Measurements from ENCODE around the gene PMP22.

PMP22 gene

GRCh38 chr17:15290605-15291004 lies 25.5 kb upstream of the PMP22 start:
- peaks cover 0 to 8% of the 10 kb centered on the region in 2 donors for H3K4me1 ChIP-seq (ENCODE audit: control insufficient read depth in 2 of 2, insufficient read depth in 1 of 2, low read depth in 1 of 2, low read length in 2 of 2)
- H2BK12ac ChIP-seq (ENCODE audit: low read length) = no peak overlapping the region
- H3K27me3 ChIP-seq (ENCODE audit: control insufficient read depth in 3 of 3, insufficient read depth in 3 of 3, low read depth in 1 of 3, low read length in 3 of 3) = no peaks in the 10 kb centered on the region
- H4K8ac ChIP-seq (ENCODE audit: low read depth, low read length) = no peak overlapping the region
- H3K23ac ChIP-seq (ENCODE audit: low read depth, low read length, poor library complexity) = no peak overlapping the region
- H3K14ac ChIP-seq (ENCODE audit: low read length) = no peak overlapping the region
- no peaks in the 10 kb centered on the region for H3K79me1 ChIP-seq (ENCODE audit: low read depth, low read length)
- no peak overlapping the region for H3K27ac ChIP-seq (replicated peaks; ENCODE audit: low read length)
- no peak overlapping the region for H3K4me3 ChIP-seq (ENCODE audit: low read length in 2 of 2)
- no peaks in the 10 kb centered on the region for H3K36me3 ChIP-seq (replicated peaks in 1 of 2; ENCODE audit: control insufficient read depth in 2 of 2, insufficient read depth in 2 of 2, low read length in 2 of 2)
- H2AFZ ChIP-seq (ENCODE audit: low read length) = no peak overlapping the region
- no peak overlapping the region for H3K9ac ChIP-seq (ENCODE audit: low read depth, low read length, poor library complexity)
- no peak overlapping the region for H4K91ac ChIP-seq (ENCODE audit: low read depth, low read length, poor library complexity)
- no peak overlapping the region for H3K4ac ChIP-seq (ENCODE audit: low read length)
- H2BK5ac ChIP-seq (ENCODE audit: low read length) = no peak overlapping the region
- peaks cover 0 to 4% of the 10 kb centered on the region in 2 donors for H3K9me3 ChIP-seq (replicated peaks in 1 of 2; ENCODE audit: control insufficient read depth in 2 of 2, insufficient read depth in 1 of 2, low read depth in 1 of 2, low read length in 2 of 2)
- no peak overlapping the region for H2BK120ac ChIP-seq (ENCODE audit: low read depth, low read length)
- no peak overlapping the region for H3K18ac ChIP-seq (ENCODE audit: low read length)
- no peak for DNase-seq (ENCODE audit: low spot score)
- H3K4me2 ChIP-seq (ENCODE audit: insufficient read depth, low read length, poor library complexity, severe bottlenecking) = no peak overlapping the region
- H2AK5ac ChIP-seq (ENCODE audit: low read depth, low read length) = no peak overlapping the region
- no CpG with 5 or more reads among the region's 6 CpGs for WGBS, 2 donors (ENCODE audit: extremely low coverage in 2 of 2, insufficient read length in 2 of 2, insufficient replicate concordance in 1 of 2)
- H2BK15ac ChIP-seq (ENCODE audit: low read length) = no peak overlapping the region

DNA sequence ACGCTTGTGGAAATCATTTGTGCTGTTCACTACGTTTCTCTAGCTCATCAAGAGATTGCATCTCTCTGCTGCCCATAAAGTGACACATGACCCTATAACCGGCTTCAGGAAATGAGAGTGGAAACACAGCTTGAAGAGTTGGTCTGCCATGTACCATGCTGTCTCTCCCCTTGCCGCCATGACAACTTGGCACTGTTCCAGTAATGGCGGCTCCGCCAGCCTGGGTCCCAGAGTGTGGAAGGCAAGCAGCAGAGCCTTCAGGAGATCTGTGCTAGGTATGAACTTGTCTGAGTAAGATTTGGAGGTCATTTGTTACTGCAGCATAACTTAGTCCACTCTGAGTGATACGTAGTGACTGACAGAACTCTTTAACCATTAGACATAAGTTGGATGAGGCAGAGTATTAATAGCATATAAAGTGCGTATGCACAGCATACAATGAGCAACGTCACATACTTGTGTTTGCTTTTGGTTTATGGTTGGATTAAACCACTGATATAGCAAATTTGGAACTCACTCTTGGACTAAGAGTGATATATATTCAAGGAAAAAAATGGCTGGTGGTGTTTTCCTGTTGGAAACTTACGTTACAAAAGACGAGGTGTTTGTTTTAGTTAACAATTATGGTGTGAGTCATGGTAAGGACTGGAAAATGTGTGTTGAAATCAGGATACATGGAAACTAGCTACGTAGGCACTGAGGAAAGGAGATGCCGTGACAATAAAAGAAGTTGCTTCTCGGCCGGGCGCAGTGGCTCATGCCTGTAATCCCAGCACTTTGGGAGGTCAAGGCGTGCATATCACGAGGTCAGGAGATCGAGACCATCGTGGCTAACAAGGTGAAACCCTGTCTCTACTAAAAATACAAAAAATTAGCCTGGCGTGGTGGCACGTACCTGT lies 24.4 kb upstream of the PMP22 start:
- Histone ChIP-seq H3K14ac (ENCODE audit: low read length) (no peak overlapping the region), H2BK120ac (ENCODE audit: low read depth, low read length) (no peak overlapping the region), H2BK15ac (ENCODE audit: low read length) (no peak overlapping the region), H3K4me3 (ENCODE audit: low read length in 2 of 2) (no peak overlapping the region), H3K4me1 (ENCODE audit: control insufficient read depth in 2 of 2, insufficient read depth in 1 of 2, low read depth in 1 of 2, low read length in 2 of 2) (peaks cover 0 to 8% of the 10 kb centered on the region in 2 donors), H2BK12ac (ENCODE audit: low read length) (no peak overlapping the region), H3K4ac (ENCODE audit: low read length) (no peak overlapping the region), H3K27ac (replicated peaks; ENCODE audit: low read length) (no peak overlapping the region), H2AK5ac (ENCODE audit: low read depth, low read length) (no peak overlapping the region), H3K9me3 (replicated peaks in 1 of 2; ENCODE audit: control insufficient read depth in 2 of 2, insufficient read depth in 1 of 2, low read depth in 1 of 2, low read length in 2 of 2) (peaks cover 0 to 4% of the 10 kb centered on the region in 2 donors), H3K79me1 (ENCODE audit: low read depth, low read length) (no peaks in the 10 kb centered on the region), H3K9ac (ENCODE audit: low read depth, low read length, poor library complexity) (no peak overlapping the region), H3K23ac (ENCODE audit: low read depth, low read length, poor library complexity) (no peak overlapping the region), H4K91ac (ENCODE audit: low read depth, low read length, poor library complexity) (no peak overlapping the region), H4K8ac (ENCODE audit: low read depth, low read length) (no peak overlapping the region), H3K18ac (ENCODE audit: low read length) (no peak overlapping the region), H3K36me3 (replicated peaks in 1 of 2; ENCODE audit: control insufficient read depth in 2 of 2, insufficient read depth in 2 of 2, low read length in 2 of 2) (no peaks in the 10 kb centered on the region), H2BK5ac (ENCODE audit: low read length) (no peak overlapping the region), H2AFZ (ENCODE audit: low read length) (peak overlapping the region; percentile 38), H3K4me2 (ENCODE audit: insufficient read depth, low read length, poor library complexity, severe bottlenecking) (no peak overlapping the region), H3K27me3 (ENCODE audit: control insufficient read depth in 3 of 3, insufficient read depth in 3 of 3, low read depth in 1 of 3, low read length in 3 of 3) (no peaks in the 10 kb centered on the region)
- no CpG with 5 or more reads among the region's 22 CpGs for WGBS, 2 donors (ENCODE audit: extremely low coverage in 2 of 2, insufficient read length in 2 of 2, insufficient replicate concordance in 1 of 2)
- DNase-seq (ENCODE audit: low spot score) = no peak

DNA sequence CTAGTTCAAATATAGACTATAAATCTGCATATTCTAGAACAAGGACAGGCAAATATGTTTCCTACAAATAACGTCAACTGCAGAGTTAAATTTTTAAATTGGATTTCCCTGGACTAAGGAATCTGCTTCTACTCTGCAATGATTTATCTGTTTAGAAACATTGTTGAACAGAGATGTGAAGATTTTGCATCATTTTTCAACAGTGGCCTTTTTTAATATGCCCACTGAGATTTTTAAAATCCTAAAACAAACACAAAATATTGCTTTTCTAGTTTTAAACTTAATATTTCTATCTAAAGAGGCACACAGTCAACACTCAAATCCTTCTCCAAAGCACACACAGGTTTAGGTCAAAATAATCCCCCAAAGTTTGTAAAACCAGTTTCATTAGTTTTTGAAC lies 23.7 kb upstream of the PMP22 start:
- H3K4ac ChIP-seq (ENCODE audit: low read length) = no peak overlapping the region
- peaks cover 0 to 8% of the 10 kb centered on the region in 2 donors for H3K4me1 ChIP-seq (ENCODE audit: control insufficient read depth in 2 of 2, insufficient read depth in 1 of 2, low read depth in 1 of 2, low read length in 2 of 2)
- H3K18ac ChIP-seq (ENCODE audit: low read length) = no peak overlapping the region
- H2AK5ac ChIP-seq (ENCODE audit: low read depth, low read length) = no peak overlapping the region
- no peak overlapping the region for H3K4me3 ChIP-seq (ENCODE audit: low read length in 2 of 2)
- H2BK15ac ChIP-seq (ENCODE audit: low read length) = no peak overlapping the region
- H3K27me3 ChIP-seq (ENCODE audit: control insufficient read depth in 3 of 3, insufficient read depth in 3 of 3, low read depth in 1 of 3, low read length in 3 of 3) = no peaks in the 10 kb centered on the region
- H3K9ac ChIP-seq (ENCODE audit: low read depth, low read length, poor library complexity) = no peak overlapping the region
- H3K27ac ChIP-seq (replicated peaks; ENCODE audit: low read length) = no peak overlapping the region
- peak overlapping the region; percentile 38 for H2AFZ ChIP-seq (ENCODE audit: low read length)
- H3K4me2 ChIP-seq (ENCODE audit: insufficient read depth, low read length, poor library complexity, severe bottlenecking) = no peak overlapping the region
- no peak overlapping the region for H2BK120ac ChIP-seq (ENCODE audit: low read depth, low read length)
- no peak overlapping the region for H2BK5ac ChIP-seq (ENCODE audit: low read length)
- no peak overlapping the region for H4K8ac ChIP-seq (ENCODE audit: low read depth, low read length)
- no peak overlapping the region for H4K91ac ChIP-seq (ENCODE audit: low read depth, low read length, poor library complexity)
- H3K23ac ChIP-seq (ENCODE audit: low read depth, low read length, poor library complexity) = no peak overlapping the region
- peaks cover 0 to 4% of the 10 kb centered on the region in 2 donors for H3K9me3 ChIP-seq (replicated peaks in 1 of 2; ENCODE audit: control insufficient read depth in 2 of 2, insufficient read depth in 1 of 2, low read depth in 1 of 2, low read length in 2 of 2)
- H3K79me1 ChIP-seq (ENCODE audit: low read depth, low read length) = no peaks in the 10 kb centered on the region
- H3K36me3 ChIP-seq (replicated peaks in 1 of 2; ENCODE audit: control insufficient read depth in 2 of 2, insufficient read depth in 2 of 2, low read length in 2 of 2) = no peaks in the 10 kb centered on the region
- no peak for DNase-seq (ENCODE audit: low spot score)
- no peak overlapping the region for H3K14ac ChIP-seq (ENCODE audit: low read length)
- no CpG with 5 or more reads among the region's 1 CpG for WGBS, 2 donors (ENCODE audit: extremely low coverage in 2 of 2, insufficient read length in 2 of 2, insufficient replicate concordance in 1 of 2)
- H2BK12ac ChIP-seq (ENCODE audit: low read length) = no peak overlapping the region

- no peak overlapping the region for H3K4me2 ChIP-seq (ENCODE audit: insufficient read depth, low read length, poor library complexity, severe bottlenecking)
- H3K27ac ChIP-seq (replicated peaks; ENCODE audit: low read length) = no peak overlapping the region
- no peak overlapping the region for H4K8ac ChIP-seq (ENCODE audit: low read depth, low read length)
- H3K14ac ChIP-seq (ENCODE audit: low read length) = no peak overlapping the region
- H2AFZ ChIP-seq (ENCODE audit: low read length) = no peak overlapping the region
- no peak overlapping the region for H2BK120ac ChIP-seq (ENCODE audit: low read depth, low read length)
- H3K4me3 ChIP-seq (ENCODE audit: low read length in 2 of 2) = no peak overlapping the region
- H2BK12ac ChIP-seq (ENCODE audit: low read length) = no peak overlapping the region
- H2AK5ac ChIP-seq (ENCODE audit: low read depth, low read length) = no peak overlapping the region
- H3K9me3 ChIP-seq (replicated peaks in 1 of 2; ENCODE audit: control insufficient read depth in 2 of 2, insufficient read depth in 1 of 2, low read depth in 1 of 2, low read length in 2 of 2) = peaks cover 0 to 2% of the 10 kb centered on the region in 2 donors
- H3K36me3 ChIP-seq (replicated peaks in 1 of 2; ENCODE audit: control insufficient read depth in 2 of 2, insufficient read depth in 2 of 2, low read length in 2 of 2) = no peaks in the 10 kb centered on the region
- H3K27me3 ChIP-seq (ENCODE audit: control insufficient read depth in 3 of 3, insufficient read depth in 3 of 3, low read depth in 1 of 3, low read length in 3 of 3) = no peaks in the 10 kb centered on the region
- H2BK5ac ChIP-seq (ENCODE audit: low read length) = no peak overlapping the region
- no peak overlapping the region for H3K9ac ChIP-seq (ENCODE audit: low read depth, low read length, poor library complexity)
- H3K4ac ChIP-seq (ENCODE audit: low read length) = no peak overlapping the region
- H3K4me1 ChIP-seq (ENCODE audit: control insufficient read depth in 2 of 2, insufficient read depth in 1 of 2, low read depth in 1 of 2, low read length in 2 of 2) = peaks cover 0 to 8% of the 10 kb centered on the region in 2 donors
- no peak overlapping the region for H4K91ac ChIP-seq (ENCODE audit: low read depth, low read length, poor library complexity)
- WGBS, 2 donors (ENCODE audit: extremely low coverage in 2 of 2, insufficient read length in 2 of 2, insufficient replicate concordance in 1 of 2) = no CpG with 5 or more reads among the region's 4 CpGs
- H3K79me1 ChIP-seq (ENCODE audit: low read depth, low read length) = no peaks in the 10 kb centered on the region
- H2BK15ac ChIP-seq (ENCODE audit: low read length) = no peak overlapping the region
- DNase-seq (ENCODE audit: low spot score) = no peak
- H3K18ac ChIP-seq (ENCODE audit: low read length) = no peak overlapping the region
- no peak overlapping the region for H3K23ac ChIP-seq (ENCODE audit: low read depth, low read length, poor library complexity)
Measured at GRCh38 chr17:15287538-15288267, 22.6 kb upstream of the PMP22 start.

All from neuronal stem cell (in vitro differentiated cells).